ENCODE results near the gene TOPAZ1.

Gene TOPAZ1

GRCh38 chr3:44242721-44243120 is 1.0 kb downstream of the TOPAZ1 start:
- in situ Hi-C loops (cut with MboI; ENCODE audit: low sequenced_read_pairs), result no loop called here

- in situ Hi-C loops (cut with MboI; ENCODE audit: low sequenced_read_pairs), result no loop called here
Measured at GRCh38 chr3:44248152-44248551, 6.5 kb downstream of the TOPAZ1 start.

DNA sequence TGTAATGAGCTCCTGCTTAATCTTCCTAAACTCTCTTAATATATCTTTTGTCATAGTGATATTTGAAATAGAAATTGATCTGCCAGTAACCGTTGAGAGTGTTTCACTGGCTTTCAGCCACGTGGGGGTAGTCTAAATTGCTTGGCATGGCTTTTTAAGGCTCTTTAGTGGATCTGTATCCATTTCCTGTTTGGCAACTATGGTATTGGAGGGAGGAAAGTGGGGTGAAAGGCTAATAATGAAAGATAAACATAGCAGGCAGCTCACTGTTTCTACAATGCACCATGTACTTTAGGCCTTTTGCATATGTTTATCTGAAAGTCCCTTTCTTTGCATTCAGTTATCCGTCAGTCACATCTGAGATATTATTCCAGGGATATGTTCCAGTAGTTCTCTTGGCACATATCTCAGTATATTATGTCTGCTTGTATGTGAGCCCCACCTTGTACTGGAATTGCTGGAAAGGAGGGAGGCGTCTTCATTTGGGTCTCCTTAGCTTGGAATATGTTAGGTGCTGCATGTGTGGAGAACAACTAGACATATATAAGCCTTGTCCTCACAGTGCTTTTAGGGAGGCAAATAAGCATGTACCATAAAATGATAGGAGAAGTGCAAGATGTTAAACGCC is 10.8 kb downstream of the TOPAZ1 start:
- in situ Hi-C loops (cut with MboI; ENCODE audit: low sequenced_read_pairs), result no loop called here

DNA sequence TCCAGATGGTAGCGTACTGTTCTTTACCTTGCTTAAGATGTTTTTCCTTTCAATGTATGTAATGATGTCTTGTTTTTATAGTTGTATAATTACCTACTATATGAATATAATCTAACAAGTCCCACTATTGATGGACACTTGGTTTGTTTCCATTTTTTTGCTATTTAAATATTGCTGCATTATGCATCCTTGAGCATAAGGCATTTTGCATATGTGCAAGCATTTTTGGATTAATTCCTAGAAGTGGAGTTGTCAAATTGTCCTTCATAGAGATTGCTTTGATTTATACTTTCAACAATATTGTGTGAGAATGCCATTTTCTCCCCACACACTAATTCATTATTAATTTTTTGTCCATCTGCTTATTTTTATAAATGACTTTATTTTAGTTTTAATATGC is 17.7 kb downstream of the TOPAZ1 start:
- in situ Hi-C loops (cut with MboI; ENCODE audit: low sequenced_read_pairs), result no loop called here

- in situ Hi-C loops (cut with MboI; ENCODE audit: low sequenced_read_pairs), result no loop called here
Measured at GRCh38 chr3:44264146-44264545, 22.5 kb downstream of the TOPAZ1 start.

- in situ Hi-C loops (cut with MboI; ENCODE audit: low sequenced_read_pairs), result no loop called here
Measured at GRCh38 chr3:44265815-44266214, 24.1 kb downstream of the TOPAZ1 start.

DNA sequence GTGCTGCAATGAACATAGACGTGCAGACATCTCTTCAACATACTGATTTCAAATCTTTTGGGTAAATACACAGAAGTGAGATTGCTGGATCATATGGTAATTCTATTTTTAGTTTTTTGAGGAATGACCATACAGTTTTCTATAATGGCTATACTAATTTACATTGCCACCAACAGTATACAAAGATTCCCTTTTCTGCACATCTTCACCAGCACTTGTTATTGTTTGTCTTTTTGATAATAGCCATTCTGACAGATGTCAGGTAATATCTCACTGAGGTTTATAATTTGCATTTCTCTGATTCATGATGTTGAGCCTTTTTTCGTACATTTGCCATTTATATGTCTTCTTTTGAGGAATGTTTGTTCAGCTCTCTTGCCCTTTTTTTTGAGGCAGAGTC is 30.5 kb downstream of the TOPAZ1 start:
- in situ Hi-C loops (cut with MboI; ENCODE audit: low sequenced_read_pairs), result no loop called here

DNA sequence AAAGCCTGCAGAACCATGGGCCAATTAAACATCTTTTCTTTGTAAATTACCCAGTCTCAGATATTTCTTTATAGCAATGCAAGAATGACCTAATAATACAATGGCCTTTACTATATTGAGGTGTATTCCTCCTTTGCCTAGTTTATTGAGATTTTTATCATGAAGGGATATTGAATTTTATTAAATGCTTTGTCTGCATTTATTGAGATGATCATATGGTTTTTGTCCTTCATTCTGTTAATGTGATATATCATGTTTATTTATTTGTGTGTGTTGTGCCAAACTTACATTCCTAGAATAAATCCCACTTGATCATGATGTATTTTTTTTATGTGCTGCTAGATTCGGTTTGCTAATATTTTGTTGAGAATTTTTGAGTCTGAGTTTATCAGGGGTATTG is 36.2 kb downstream of the TOPAZ1 start:
- in situ Hi-C loops (cut with MboI; ENCODE audit: low sequenced_read_pairs), result no loop called here

GRCh38 chr3:44280077-44280476 is 38.4 kb downstream of the TOPAZ1 start:
- in situ Hi-C loops (cut with MboI; ENCODE audit: low sequenced_read_pairs), result no loop called here

- in situ Hi-C loops (cut with MboI; ENCODE audit: low sequenced_read_pairs), result no loop called here
Measured at GRCh38 chr3:44280631-44281030, 38.9 kb downstream of the TOPAZ1 start.

DNA sequence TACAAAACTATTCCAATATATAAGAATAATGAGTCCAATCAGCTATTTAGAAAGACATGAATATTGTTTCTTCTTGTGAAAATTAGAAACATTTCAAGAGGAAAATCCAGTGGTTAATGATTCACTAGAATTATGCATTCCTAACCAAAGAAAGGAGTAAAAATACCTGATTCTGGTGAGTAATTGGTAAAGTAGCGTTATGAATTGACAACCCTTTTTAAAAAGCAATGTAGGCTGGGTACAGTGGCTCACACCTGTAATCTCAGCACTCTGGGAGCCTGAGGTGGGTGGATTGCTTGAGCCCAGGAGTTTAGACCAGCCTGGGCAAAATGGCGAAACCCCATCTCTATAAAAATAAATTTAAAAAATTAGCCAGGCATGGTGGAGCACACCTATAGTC is 43.3 kb downstream of the TOPAZ1 start:
- in situ Hi-C loops (cut with MboI; ENCODE audit: low sequenced_read_pairs), result no loop called here

DNA sequence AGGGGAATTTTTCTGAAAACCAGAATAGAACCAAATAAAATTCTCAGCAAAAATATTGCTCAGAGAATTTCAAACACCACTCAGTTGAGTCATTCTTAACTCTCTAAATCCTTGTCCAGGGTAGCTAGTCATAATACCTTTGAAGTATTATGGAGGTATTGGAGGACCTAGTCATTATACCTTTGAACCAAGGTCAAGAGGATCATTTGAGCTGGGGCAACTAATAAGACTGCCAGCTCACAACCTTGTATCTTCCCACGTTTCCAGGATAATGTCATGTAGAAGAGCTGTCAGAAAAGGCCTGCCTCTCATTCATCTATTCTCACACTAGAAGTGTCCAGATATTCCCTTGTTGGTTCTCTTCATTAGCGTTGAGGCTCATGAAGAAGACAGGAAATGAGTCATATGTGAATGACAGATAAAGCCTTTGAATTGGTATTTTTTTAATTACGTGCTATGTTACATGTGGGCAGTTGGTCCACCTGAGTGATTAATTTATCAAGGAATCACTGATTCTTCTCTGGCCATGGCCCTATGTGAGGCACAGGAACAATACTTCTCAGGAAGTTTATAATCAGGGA is 48.3 kb downstream of the TOPAZ1 start:
- in situ Hi-C loops (cut with MboI; ENCODE audit: low sequenced_read_pairs), result no loop called here

DNA sequence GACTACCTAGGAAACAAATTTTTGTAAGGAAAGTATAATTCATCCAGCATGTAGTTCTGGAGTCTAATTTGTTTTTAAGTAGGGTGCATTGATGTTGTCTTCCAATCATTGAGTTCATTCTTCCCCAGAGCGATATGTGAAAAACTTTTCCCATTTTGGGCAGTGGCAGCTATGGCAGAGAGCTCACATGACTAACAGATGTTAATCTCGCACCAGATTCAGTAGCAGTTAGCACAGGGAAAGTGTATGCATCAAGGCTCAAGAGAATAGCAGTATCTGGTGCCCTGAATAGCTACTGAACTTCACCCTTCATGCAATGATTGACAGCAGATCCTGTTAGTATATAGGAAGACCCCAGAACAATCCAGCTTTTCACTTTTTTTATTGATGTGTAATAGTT is 50.6 kb downstream of the TOPAZ1 start:
- in situ Hi-C loops (cut with MboI; ENCODE audit: low sequenced_read_pairs), result no loop called here

DNA sequence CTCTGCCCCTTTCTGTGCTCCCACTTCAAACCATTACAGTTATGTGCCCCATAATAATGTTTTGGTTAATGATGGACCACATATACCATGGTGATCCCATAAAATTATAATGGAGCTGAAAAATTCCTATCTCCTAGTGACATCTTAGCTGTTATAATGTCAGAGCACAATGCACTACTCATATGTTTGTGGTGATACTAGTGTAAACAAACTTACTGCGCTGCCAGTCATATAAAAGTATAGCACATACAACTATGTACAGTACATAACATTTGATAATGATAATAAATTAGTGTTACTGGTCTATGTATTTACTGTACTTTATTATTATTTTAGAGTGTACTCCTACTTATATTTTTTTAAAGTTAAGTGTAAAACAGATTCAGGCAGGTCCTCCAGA is 51.3 kb downstream of the TOPAZ1 start:
- in situ Hi-C loops (cut with MboI; ENCODE audit: low sequenced_read_pairs), result no loop called here

- in situ Hi-C loops (cut with MboI; ENCODE audit: low sequenced_read_pairs), result no loop called here
Measured at GRCh38 chr3:44297255-44297654, 55.6 kb downstream of the TOPAZ1 start.

DNA sequence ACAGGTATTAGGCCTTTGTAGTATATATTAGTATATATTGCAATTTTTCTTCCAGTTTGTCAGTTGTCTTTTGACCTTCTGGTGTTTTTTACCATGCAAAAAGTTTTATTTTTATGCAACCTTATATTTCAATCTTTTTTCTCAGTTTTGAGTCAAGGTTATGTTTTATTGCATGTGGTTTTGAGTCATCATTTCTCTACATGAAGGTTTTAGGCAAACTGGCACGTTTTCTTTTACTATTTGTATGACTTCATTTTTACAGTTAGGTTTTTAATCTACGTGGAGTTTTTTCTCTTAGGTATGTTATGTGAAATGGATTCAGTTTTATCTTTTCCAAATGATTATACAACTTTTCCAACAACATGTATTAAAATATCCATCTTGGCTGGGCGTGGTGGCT is 60.1 kb downstream of the TOPAZ1 start:
- in situ Hi-C loops (cut with MboI; ENCODE audit: low sequenced_read_pairs), result no loop called here

DNA sequence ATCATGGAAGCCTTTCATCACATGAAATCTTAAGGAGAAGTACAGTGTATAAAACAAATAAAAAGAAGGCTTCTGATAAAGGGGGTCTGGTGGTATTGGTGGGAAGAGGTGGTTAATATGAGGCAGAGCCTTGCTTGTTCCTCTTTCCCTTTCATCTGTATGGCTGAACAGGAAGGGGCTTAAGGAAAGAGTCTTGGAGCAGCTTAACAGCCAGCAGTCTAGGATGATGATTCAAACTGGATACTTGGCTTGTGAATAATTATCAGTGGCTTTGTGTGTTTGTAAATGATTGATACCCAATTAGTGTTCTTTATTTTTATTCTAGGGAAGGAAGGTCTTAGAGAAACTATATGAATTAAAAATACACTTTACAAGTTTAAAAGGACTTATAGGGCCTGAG is 67.8 kb downstream of the TOPAZ1 start:
- in situ Hi-C loops (cut with MboI; ENCODE audit: low sequenced_read_pairs), result no loop called here

DNA sequence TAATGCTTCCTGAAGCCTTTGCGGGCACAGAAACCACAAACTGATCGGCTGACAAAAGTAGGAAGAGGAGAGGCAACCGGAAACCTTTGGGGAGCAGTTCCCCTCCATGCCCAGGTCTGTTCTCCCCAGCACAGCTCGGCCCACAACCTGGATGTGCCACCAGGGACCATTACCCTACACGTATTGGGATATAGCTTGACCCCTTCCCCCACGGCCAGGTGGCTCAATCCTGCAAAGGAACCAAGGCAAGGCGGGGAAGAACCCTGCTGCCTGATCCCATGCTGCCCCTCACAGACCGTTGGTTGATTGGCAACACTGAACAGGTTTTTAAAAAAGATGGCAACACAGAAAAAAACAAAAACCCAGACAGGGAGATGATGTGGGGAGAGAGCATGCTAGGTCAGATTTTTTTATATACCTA is 77.2 kb downstream of the TOPAZ1 start:
- in situ Hi-C loops (cut with MboI; ENCODE audit: low sequenced_read_pairs), result no loop called here

DNA sequence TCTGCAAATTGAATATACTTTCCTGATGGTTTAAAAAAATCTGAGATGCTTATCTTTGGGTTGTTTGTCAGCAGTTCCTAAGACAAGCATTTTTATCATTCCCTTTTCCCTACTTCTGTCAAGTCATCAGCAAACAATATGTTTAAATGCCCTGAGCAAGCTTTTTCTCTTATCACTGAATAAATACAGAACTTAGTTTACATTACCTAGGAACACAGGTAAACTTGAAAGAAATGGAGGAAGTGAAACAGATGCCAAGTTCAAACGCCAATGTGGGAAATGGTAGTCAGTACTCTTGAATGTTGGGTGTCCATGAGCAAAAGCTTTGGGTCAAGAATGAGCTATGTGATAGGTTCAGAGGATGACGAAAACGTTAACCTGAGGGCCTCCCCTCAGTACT is 79.6 kb downstream of the TOPAZ1 start:
- in situ Hi-C loops (cut with MboI; ENCODE audit: low sequenced_read_pairs), result no loop called here

GRCh38 chr3:44323341-44323955 is 81.8 kb downstream of the TOPAZ1 start:
- in situ Hi-C loops (cut with MboI; ENCODE audit: low sequenced_read_pairs), result no loop called here

- in situ Hi-C loops (cut with MboI; ENCODE audit: low sequenced_read_pairs), result no loop called here
Measured at GRCh38 chr3:44324584-44324983, 82.9 kb downstream of the TOPAZ1 start.

- in situ Hi-C loops (cut with MboI; ENCODE audit: low sequenced_read_pairs), result no loop called here
Measured at GRCh38 chr3:44326019-44326418, 84.3 kb downstream of the TOPAZ1 start.

GRCh38 chr3:44326515-44326914 is 84.8 kb downstream of the TOPAZ1 start:
- in situ Hi-C loops (cut with MboI; ENCODE audit: low sequenced_read_pairs), result no loop called here

Measured in HL-60/S4 treated with retinoic acid at 250 ng/mL for 4 days and 3 days (cell line).